GM19455 (cell line): ENCODE data around the gene NCKIPSD.

Experiments
- ATAC-seq: cut with Tn5 transposase; IDR thresholded peaks from one replicate; pipeline ENCODE4 v1.9.1; 2021; ENCODE audit not compliant: unreplicated experiment

Gene NCKIPSD

GRCh38 chr3:48628277-48629017, 57.3 kb downstream of the NCKIPSD start:
- ATAC-seq, result no peak

DNA sequence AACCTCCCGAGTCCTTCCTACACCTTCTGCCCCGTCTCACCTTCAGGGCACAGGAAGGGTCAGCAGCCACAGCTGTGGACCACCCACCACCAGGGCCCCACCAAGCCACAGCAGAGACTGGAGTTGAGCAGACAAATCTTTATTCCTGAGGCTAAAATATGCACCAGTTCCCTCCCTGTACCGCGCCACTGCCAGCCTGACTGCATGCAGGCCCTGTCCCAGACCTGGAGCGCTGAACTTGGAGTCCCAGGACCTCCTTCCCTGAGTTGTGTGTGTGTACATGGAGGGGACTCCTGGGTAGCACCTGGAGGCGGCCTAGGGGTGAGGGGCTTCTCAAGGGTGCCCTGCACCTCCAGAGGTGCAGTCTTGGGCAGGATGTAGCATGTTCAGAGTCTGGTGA, 60.1 kb downstream of the NCKIPSD start:
- no peak for ATAC-seq

DNA sequence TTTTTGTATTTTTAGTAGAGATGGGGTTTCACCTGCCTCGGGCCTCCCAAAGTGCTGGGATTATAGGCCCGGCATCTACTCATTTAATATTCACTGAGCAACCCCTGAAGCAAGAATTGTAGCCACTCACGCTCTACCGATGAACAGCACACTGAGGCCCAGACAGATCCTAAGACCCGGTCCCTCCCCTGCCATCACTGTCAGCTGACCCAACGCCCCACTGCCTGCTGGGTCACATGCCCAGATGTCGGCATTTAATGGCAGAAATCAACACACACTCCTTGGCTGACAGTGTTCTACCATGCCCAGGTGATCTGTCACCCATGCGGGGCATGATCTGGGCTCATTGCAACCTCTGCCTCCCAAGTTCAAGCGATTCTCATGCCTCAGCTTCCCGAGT, 60.9 kb downstream of the NCKIPSD start:
- ATAC-seq, result no peak

DNA sequence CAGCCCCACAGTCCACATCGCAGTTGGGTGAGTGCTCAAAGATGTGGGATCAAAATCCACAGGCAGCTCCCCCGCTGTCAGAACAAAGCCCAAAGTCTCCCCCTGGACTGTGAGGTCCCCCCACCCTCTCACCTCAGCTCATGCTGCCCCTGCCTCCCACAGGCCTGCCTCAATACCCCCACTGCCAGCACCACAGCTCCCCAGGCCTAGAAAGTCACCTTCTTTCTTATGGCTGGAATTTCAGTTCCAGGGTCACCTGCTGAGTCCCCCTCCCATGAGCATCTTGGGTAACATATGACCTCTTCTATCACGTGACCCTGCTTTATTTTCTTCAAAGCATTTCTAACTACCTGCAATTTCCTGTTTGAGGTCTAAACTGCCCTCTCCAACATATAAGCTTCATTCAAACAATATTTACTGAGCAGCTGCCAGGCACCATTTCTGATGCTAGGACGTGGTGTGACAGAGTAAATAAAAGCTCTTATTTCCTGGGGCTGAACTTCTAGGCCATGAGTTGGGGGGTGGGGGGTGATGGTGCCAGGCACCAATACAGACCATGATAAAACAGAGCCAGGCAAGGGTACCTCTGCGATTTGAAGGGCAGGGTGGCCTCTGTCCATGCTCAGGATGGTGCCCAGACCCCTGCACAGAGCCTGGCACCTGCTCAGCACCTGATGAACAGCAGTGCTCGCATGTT, 61.7 kb downstream of the NCKIPSD start:
- no peak for ATAC-seq
